ENCODE data around the gene MCC.

- no peak for TF ChIP-seq CTCF (IDR thresholded peaks at IDR 0.05)
- no peak for TF ChIP-seq ZFX (IDR thresholded peaks at IDR 0.05; ENCODE audit: borderline replicate concordance)
Observed at GRCh38 chr5:113434889-113435288, 53.4 kb downstream of the MCC start, which contains the start of gene TSSK1B.
